WTC11 (cell line): ENCODE results near the gene RAMP3. TPM values are rescaled to one million over a fixed set of nuclear protein-coding genes. Genes with fewer than 3 reads are reported as not detected.

Experiments used
- ATAC-seq: fragments of 200-7000 bp; cut with Tn5 transposase; 2 replicates; pipeline ENCODE4 v1.10.0; 2021; ENCODE audit warnings: mild to moderate bottlenecking, moderate library complexity
- CTCF ChIA-PET: fragments of 300-600 bp; sonication (Branson Sonifier 250); formaldehyde crosslinking; loops from one replicate; lab custom pipeline; 2021; ENCODE audit warnings: antibody characterized with exemption; lab: Charles Lee
- POLR2A ChIA-PET: fragments of 350-600 bp; sonication (Branson Sonifier 250); formaldehyde crosslinking; loops from one replicate; lab custom pipeline; 2021; ENCODE audit warnings: antibody characterized with exemption; lab: Charles Lee
- DNase-seq: peaks from one replicate; pipeline ENCODE4 v3.0.0; 2021; ENCODE audit warnings: low spot score
- H3K27ac Mint-ChIP-seq: 2 replicates; pipeline ENCODE4 v1.8.0; 2021; ENCODE audit warnings: mixed read lengths
- H3K27me3 Mint-ChIP-seq: 2 replicates; pipeline ENCODE4 v1.8.0; 2021; ENCODE audit warnings: low read depth, mild to moderate bottlenecking, moderate library complexity, mixed read lengths
- H3K36me3 Mint-ChIP-seq: 2 replicates; pipeline ENCODE4 v1.8.0; 2021; ENCODE audit warnings: mixed read lengths
- H3K4me1 Mint-ChIP-seq: 2 replicates; pipeline ENCODE4 v1.8.0; 2022; ENCODE audit warnings: mixed read lengths
- H3K4me3 Mint-ChIP-seq: 2 replicates; pipeline ENCODE4 v1.8.0; 2021; ENCODE audit warnings: mild to moderate bottlenecking, moderate library complexity, mixed read lengths
- H3K9me3 Mint-ChIP-seq: 2 replicates; pipeline ENCODE4 v1.8.0; 2021; ENCODE audit warnings: mixed read lengths
- AFF4 ChIP-seq: sonication (generic); formaldehyde crosslinking; IDR thresholded peaks from 2 replicates; pipeline ENCODE4 v1.8.1; 2023; ENCODE audit warnings: mild to moderate bottlenecking, missing genetic modification reagents, borderline replicate concordance
- ATF2 ChIP-seq: sonication (generic); formaldehyde crosslinking; IDR thresholded peaks from 2 replicates; pipeline ENCODE4 v1.8.1; 2022; ENCODE audit warnings: low read depth, missing genetic modification reagents, borderline replicate concordance
- FOXK1 ChIP-seq: sonication (generic); formaldehyde crosslinking; IDR thresholded peaks from 2 replicates; pipeline ENCODE4 v1.8.0; 2022; ENCODE audit warnings: mild to moderate bottlenecking, moderate library complexity, missing genetic modification reagents
- FOXP4 ChIP-seq: sonication (generic); formaldehyde crosslinking; IDR thresholded peaks from 2 replicates; pipeline ENCODE4 v1.8.0; 2022; ENCODE audit warnings: mild to moderate bottlenecking, missing genetic modification reagents
- IRF1 ChIP-seq: sonication (generic); formaldehyde crosslinking; IDR thresholded peaks from 2 replicates; pipeline ENCODE4 v1.8.0; 2023; ENCODE audit warnings: missing genetic modification reagents
- IRF2 ChIP-seq: sonication (generic); formaldehyde crosslinking; IDR thresholded peaks from 2 replicates; pipeline ENCODE4 v1.8.0; 2022; ENCODE audit warnings: low read depth, missing genetic modification reagents, borderline replicate concordance
- MLX ChIP-seq: sonication (generic); formaldehyde crosslinking; IDR thresholded peaks from 2 replicates; pipeline ENCODE4 v1.8.1; 2023; ENCODE audit warnings: mild to moderate bottlenecking, missing genetic modification reagents, moderate library complexity
- PRDM15 ChIP-seq: sonication (generic); formaldehyde crosslinking; IDR thresholded peaks from 2 replicates; pipeline ENCODE4 v1.8.0; 2022; ENCODE audit warnings: missing genetic modification reagents
- SMAD4 ChIP-seq: sonication (generic); formaldehyde crosslinking; IDR thresholded peaks from 2 replicates; pipeline ENCODE4 v1.8.0; 2022; ENCODE audit warnings: mild to moderate bottlenecking, missing genetic modification reagents
- TCF7 ChIP-seq: sonication (generic); formaldehyde crosslinking; IDR thresholded peaks from 2 replicates; pipeline ENCODE4 v1.8.0; 2022; ENCODE audit warnings: mild to moderate bottlenecking, low read depth, missing genetic modification reagents, moderate library complexity
- USF2 ChIP-seq: sonication (generic); formaldehyde crosslinking; IDR thresholded peaks from 2 replicates; pipeline ENCODE4 v1.8.1; 2023; ENCODE audit warnings: mild to moderate bottlenecking, missing genetic modification reagents, moderate library complexity
- ZBTB43 ChIP-seq: sonication (generic); formaldehyde crosslinking; IDR thresholded peaks from 2 replicates; pipeline ENCODE4 v1.8.1; 2023; ENCODE audit warnings: mild to moderate bottlenecking, missing genetic modification reagents
- ZMAT4 ChIP-seq: fragments of 250-450 bp; sonication (Bioruptor Pico); IDR thresholded peaks from 2 replicates; pipeline ENCODE4 v1.9.0; 2021; ENCODE audit warnings: mild to moderate bottlenecking
- ZNF671 ChIP-seq: fragments of 250-450 bp; sonication (Bioruptor Pico); IDR thresholded peaks from 2 replicates; pipeline ENCODE4 v1.8.0; 2021; ENCODE audit warnings: mild to moderate bottlenecking
- total RNA-seq: library from RNA; stranded (reverse); gene quantifications from 3 replicates; pipeline ENCODE4 v1.2.3, GENCODE V29; 2021

Gene RAMP3
- total RNA-seq, 1 experiment from 2014 or later, result 0.85 TPM

GRCh38 chr7:45158471-45158870 lies 880 bp downstream of the RAMP3 start (continued):
- no peak for TF ChIP-seq USF2 (CRISPR knock-in tag)
- TF ChIP-seq SMAD4 (CRISPR knock-in tag), result no peak
- no peak for TF ChIP-seq ATF2
- TF ChIP-seq ZBTB43 (CRISPR knock-in tag), result no peak
- TF ChIP-seq AFF4 (CRISPR knock-in tag), result no peak
- no peak for TF ChIP-seq MLX (CRISPR knock-in tag)
- no peak for TF ChIP-seq ZNF671 (CRISPR knock-in tag)
- TF ChIP-seq, all 79 proteins: peak for 0

GRCh38 chr7:45159296-45159695 lies 1.7 kb downstream of the RAMP3 start:
- Mint-ChIP-seq H3K27me3 (peaks cover 36% of the 10 kb centered on the region), H3K36me3 (no peaks in the 10 kb centered on the region), H3K27ac (no peak overlapping the region), H3K4me3 (no peak overlapping the region), H3K9me3 (peaks cover 11% of the 10 kb centered on the region), H3K4me1 (peaks cover 13% of the 10 kb centered on the region; the same call in 1 of the 2 replicates)
- ATAC-seq (no peak), DNase-seq (no peak)
- POLR2A ChIA-PET, result no interaction called here
- TF ChIP-seq IRF2 (CRISPR knock-in tag) (no peak), ZMAT4 (CRISPR knock-in tag) (no peak), AFF4 (CRISPR knock-in tag) (no peak), FOXP4 (no peak), FOXK1 (no peak), PRDM15 (no peak), TCF7 (CRISPR knock-in tag) (no peak), IRF1 (CRISPR knock-in tag) (no peak)
- CTCF ChIA-PET, result interaction anchor here (0.9 kb wide), 1 partner anchor 101 kb away, joined by 3 read pairs; no protein-coding TSS in a partner anchor
